Coronary artery (tissue), 2 donors: Measurements from ENCODE around the gene INSM1.

Experiments
- DNase-seq: peaks from one replicate; pipeline ENCODE4 v3.0.0-alpha.2; 2017; ENCODE audit warnings: low spot score
- H3K27ac ChIP-seq, 2 donors: fragments of 200-600 bp; sonication (generic); one replicate each; pipeline ENCODE4 v1.5.1; 2016 to 2019
- H3K4me3 ChIP-seq: fragments of 200-600 bp; sonication (generic); 2 replicates; pipeline ENCODE4 v1.5.1; 2016; ENCODE audit warnings: mild to moderate bottlenecking, moderate library complexity
- TF ChIP-seq, protein P1 (sequence below): fragments of 200-600 bp; sonication (generic); IDR thresholded peaks from one replicate; pipeline ENCODE4 v1.5.1; 2019; ENCODE audit warnings: antibody characterized with exemption

Gene INSM1, protein sequence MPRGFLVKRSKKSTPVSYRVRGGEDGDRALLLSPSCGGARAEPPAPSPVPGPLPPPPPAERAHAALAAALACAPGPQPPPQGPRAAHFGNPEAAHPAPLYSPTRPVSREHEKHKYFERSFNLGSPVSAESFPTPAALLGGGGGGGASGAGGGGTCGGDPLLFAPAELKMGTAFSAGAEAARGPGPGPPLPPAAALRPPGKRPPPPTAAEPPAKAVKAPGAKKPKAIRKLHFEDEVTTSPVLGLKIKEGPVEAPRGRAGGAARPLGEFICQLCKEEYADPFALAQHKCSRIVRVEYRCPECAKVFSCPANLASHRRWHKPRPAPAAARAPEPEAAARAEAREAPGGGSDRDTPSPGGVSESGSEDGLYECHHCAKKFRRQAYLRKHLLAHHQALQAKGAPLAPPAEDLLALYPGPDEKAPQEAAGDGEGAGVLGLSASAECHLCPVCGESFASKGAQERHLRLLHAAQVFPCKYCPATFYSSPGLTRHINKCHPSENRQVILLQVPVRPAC

GRCh38 chr20:20367575-20368417, at the start of gene INSM1:
Gene INSM1 (plus strand): TSS chr20:20368104. CDS start chr20:20368268, 164 bp downstream.
- Histone ChIP-seq H3K27ac (no peak within 1 kb of the TSS), H3K4me3 (peak within 1 kb of the TSS; percentile 69)
- DNase-seq, result no peak
- TF ChIP-seq, protein P1, sequence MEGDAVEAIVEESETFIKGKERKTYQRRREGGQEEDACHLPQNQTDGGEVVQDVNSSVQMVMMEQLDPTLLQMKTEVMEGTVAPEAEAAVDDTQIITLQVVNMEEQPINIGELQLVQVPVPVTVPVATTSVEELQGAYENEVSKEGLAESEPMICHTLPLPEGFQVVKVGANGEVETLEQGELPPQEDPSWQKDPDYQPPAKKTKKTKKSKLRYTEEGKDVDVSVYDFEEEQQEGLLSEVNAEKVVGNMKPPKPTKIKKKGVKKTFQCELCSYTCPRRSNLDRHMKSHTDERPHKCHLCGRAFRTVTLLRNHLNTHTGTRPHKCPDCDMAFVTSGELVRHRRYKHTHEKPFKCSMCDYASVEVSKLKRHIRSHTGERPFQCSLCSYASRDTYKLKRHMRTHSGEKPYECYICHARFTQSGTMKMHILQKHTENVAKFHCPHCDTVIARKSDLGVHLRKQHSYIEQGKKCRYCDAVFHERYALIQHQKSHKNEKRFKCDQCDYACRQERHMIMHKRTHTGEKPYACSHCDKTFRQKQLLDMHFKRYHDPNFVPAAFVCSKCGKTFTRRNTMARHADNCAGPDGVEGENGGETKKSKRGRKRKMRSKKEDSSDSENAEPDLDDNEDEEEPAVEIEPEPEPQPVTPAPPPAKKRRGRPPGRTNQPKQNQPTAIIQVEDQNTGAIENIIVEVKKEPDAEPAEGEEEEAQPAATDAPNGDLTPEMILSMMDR, result no peak

DNA sequence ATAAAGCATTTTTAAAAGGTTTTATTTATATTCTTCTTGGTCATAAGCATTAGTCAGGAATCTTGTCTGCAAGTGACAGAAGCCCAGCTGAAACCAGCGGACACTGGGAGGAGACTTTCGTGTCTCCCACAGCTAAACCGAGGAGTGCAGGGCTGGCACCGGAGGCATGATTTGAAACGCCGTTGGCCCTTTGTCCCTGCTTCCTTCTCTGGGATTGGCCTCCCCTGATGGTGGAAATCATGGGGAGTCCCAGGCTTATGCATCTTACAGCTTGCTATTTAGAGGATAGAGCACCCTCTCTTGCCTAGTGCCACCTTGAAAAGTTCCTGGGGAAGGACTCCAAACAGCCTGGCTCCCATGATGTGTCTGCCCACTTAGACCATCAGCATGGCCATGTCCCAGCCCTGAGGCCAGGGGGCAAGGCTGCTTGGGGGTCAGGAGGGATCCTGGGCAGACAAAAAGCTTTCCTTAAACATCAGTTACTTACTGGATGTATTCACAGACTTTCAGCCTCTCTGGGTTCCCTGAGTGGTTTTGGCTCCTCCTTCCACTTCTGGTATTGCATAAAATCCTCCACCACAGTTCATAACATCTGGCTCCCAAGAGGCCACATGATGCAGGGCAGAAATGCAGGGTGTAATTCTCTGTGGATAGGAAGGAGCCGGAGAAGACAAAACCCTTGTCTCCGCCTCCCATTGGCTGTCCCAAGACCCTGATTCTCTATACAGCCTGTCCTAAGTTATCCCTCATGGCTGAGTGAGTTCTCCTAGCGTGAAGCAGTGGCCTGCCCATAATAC, 49.3 kb upstream of the INSM1 start:
- H3K4me3 ChIP-seq, result no peak overlapping the region
- TF ChIP-seq, protein P1, result no peak
- no peak for DNase-seq
- H3K27ac ChIP-seq, result peak overlapping the region in 1 of 2 donors; percentile 34

DNA sequence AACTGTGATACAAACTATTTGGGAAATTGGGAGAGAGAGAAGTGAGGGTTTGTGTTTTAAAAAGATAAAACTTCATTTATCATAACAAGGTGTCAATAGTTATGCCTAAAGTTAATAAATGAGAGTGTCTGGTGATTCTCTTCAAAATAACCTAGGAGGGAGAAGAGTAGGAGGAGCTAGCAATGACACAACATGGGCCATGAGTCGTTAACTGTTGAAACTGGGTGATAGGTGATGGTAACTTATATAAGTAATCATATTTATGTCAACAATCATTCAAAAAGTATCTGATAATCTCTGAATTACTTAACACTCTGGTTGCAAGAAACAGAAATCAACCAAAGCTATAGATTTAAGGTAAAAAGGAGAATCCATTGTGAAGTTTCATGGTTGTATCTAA, 46.8 kb upstream of the INSM1 start:
- Histone ChIP-seq H3K27ac (no peak overlapping the region), H3K4me3 (no peak overlapping the region)
- no peak for DNase-seq
- TF ChIP-seq, protein P1, result no peak

- TF ChIP-seq, protein P1, result no peak
- H3K27ac ChIP-seq, result no peak overlapping the region
- H3K4me3 ChIP-seq, result no peak overlapping the region
- DNase-seq, result no peak
Observed at GRCh38 chr20:20321917-20322316, 46.0 kb upstream of the INSM1 start.

- Histone ChIP-seq H3K27ac (no peak overlapping the region), H3K4me3 (no peak overlapping the region)
- DNase-seq, result no peak
- TF ChIP-seq, protein P1, result no peak
Observed at GRCh38 chr20:20322912-20323311, 45.0 kb upstream of the INSM1 start.

DNA sequence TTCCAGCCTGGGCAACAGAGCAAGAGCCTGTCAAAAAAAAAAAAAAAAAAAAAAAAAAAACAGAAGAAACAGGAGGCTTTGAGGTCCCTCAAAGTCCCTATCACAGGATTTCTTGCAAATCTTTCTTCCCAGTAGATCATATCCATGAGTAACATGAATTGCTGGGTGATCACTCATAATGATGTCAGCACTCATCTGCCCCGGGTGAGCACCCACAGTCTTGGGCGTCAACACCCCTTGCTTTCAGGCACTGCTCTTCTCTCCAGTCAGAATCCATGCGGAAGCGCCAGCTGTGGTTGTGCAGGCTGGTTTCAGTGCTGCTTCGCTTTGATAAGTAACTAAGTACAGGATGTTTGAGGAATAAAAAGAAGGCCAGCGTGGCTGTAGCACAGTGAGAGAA, 40.2 kb upstream of the INSM1 start:
- Histone ChIP-seq H3K27ac (no peak overlapping the region), H3K4me3 (no peak overlapping the region)
- TF ChIP-seq, protein P1, result no peak
- DNase-seq, result no peak
